Dermis blood vessel endothelial cell (primary cell): Measurements from ENCODE around the gene FAM219B. TPM values are rescaled to one million over a fixed set of nuclear protein-coding genes. Genes with fewer than 3 reads are reported as not detected.
"Not testable (repeated sequence)": the region's sequence is repeated elsewhere in the genome, so short reads cannot be mapped to it uniquely, and the experiment has no call there.

ENCODE experiments used
- DNase-seq: peaks from one replicate; pipeline ENCODE4 v3.0.0; 2010
- total RNA-seq: library from RNA; depleted of rRNA; stranded (reverse); fragments of >200 nt; gene quantifications from 2 replicates; pipeline ENCODE4 v1.2.3, GENCODE V29; 2014

Gene FAM219B
- total RNA-seq, 1 donor from 2014 or later: 57.0 TPM

DNA sequence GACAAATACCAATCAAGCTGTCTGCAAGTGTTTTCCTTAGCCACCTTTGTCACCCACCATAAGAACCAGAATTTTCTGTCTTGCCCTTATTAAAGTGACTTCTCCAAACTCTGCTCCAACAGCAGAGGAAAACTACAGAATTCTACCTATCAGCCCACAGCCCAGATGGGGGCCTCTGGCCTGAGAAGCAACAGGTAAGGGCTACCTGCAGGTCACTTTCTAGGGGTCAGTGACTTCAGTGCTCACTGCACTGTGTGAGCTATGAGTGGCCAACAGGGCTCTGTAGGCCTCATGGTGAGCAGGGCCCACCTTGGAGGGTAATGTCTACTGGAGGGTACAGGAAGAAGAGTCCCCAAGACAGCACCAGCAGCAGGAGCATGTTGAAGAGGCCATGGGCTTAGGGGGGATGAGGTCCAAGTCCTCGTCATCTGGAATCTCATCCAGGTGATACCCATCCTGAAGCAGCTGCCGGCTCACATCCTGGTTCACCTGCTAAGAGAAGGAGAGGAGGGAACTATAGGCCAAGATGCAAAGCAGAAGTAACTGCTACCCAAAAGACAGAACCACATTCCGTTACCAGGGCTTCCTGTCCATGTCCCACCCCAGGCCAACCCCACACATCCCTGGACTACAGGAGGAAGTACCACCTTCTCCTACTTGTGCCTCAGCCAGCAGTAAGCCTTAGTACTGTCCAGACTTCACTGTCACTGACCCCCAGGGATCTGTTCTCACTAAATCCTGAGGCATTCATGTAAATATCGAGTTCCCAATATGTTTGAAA is 4.2 kb downstream of the FAM219B start:
- no peak for DNase-seq

DNA sequence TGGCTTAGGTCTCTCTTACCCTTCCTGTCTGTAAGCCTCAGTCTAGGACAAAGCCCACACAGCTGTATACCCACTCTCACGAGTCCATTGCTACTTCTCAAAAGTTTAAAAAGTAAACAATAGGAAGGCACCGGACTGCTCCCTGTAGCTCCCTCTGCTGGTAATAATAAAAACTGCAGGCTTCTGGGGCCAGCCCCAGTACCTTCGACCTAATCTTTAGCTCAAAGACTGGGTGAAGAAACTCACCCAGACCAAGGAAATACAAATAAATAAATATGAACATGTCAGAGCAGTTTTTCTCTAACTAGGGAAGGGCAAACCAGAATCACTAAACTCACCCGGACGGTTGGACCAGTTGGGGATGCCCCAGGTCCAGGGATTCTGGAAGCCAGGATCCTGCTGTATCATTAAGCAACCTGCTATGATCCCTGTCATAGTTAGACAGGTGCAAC is 5.0 kb downstream of the FAM219B start:
- peak; percentile 71 for DNase-seq

DNA sequence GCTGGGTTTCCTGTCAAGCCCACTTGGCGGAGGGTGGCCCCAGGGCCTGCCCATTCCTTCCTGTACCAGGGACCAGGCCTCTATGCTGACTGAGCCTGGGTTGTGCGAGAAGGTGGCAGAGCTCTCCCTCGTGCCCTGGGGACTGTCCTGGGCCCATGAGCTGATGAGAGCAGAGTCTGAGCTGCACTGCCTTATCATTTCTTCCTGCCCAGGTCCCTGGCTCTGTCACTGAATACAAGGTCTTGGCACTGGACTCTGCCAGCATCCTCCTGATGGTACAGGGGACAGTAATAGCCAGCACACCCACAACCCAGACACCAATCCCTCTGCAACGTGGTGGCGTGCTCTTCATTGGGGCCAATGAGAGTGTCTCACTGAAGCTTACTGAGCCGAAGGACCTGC is 9.3 kb downstream of the FAM219B start:
- DNase-seq: no peak

DNA sequence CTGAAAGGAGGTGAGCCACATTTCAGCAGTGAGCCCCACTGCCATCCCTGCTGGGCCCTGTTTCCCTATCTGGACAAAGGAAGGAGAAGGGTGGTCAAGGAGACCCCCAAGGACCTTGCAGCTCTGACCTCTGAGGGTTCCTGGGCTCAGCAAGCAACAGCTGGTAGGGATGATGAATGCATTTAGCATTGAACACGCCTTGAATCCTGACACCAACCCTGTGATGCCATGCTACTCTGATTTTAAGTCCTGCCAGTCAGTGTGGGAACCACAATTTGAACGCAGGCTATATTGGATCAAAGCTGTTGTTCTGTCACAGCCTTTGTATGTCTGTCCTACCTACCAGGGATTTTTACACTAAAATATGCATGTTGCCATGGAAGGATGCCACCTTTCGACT is 10.3 kb downstream of the FAM219B start:
- no peak for DNase-seq

DNA sequence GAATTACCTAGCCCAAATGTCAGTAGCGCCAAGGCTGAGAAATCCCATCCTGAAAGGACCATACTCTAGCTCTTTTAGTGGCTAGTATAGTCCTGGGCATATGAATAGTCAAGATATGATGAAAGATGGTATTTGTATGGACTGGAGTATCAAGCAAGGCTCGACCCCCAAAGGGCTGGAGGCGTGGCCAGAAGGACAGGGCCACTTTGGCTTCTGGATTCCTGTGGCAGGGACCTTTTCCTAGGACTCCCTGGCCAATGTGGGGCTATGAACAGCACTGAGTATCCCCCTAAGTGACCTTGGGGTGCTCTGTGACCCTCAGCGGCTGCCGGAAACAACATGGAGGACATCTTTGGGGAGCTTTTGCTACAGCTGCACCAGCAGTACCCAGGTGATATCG is 10.8 kb downstream of the FAM219B start:
- no peak for DNase-seq

DNA sequence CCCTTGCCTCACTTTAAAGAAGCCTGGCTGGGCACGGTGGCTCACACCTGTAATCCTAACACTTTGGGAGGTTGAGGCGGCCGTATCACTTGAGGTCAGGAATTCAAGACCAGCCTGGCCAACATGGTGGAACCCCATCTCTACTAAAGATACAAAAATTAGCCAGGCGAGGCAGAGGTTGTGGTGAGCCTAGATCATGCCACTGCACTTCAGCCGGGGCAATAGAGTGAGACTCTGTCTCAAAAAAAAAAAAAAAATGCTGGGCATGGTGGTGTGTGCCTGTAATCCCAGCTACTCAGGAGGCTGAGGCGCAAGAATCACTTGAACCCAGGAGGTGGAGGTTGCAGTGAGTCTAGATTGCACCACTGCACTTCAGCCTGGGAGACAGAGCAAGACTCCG is 12.3 kb downstream of the FAM219B start:
- not testable (repeated sequence) for DNase-seq

DNA sequence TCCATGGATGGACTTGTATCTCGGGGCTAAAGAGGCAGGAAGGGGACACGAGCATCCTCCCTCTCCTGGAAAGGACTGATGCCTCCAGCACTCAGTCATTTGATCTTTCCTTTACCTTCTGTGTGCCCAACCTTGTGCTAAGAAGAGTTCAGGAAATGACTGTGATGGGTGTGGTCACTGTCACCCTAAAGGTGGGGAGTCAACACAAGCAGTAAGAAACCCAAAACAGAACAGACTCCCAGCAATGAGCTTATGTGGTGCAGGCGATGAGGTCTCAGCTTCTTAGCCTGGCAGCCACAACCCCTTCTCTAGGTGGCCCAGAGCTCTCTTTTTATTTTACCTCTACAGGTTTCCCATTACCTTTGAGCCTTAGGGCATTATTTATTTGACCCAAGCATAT is 13.0 kb downstream of the FAM219B start:
- DNase-seq: no peak

DNA sequence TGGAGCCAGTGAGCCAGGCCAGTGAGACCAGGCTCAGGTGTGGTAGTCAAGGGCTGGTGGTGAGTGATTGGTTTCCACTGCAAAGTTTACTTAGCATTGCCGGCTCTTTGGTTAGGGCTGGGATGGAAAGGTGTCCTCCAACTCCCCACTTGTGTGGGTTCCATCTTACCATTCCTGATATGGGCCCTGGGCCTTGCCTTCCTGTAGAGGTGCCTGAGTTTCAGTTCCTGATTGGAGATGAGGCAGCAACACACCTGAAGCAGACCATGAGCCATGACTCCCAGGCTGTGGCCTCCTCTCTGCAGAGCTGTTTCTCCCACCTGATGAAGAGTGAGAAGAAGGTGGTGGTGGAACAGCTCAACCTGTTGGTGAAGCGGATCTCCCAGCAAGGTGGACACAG is 13.7 kb downstream of the FAM219B start:
- no peak for DNase-seq

DNA sequence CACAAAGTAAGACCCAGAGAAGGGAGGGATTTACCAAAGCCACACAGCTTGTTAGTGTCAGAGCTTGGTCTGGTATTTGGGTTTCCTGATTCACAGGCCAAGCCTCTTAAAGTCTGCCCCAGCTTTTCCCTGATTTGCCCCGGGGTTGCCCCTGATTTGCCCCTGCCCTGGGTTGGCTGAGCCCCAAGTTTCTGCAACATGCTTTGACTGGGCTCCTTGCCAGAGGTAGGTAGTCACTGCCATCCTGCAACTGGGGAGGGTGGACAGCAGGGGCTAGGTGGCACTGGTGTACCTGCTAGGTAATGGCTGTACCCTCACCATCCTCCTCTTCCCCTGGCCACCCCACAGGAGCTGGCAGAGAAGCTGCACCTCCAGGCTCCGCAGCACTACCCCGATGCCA is 14.3 kb downstream of the FAM219B start:
- DNase-seq: no peak

DNA sequence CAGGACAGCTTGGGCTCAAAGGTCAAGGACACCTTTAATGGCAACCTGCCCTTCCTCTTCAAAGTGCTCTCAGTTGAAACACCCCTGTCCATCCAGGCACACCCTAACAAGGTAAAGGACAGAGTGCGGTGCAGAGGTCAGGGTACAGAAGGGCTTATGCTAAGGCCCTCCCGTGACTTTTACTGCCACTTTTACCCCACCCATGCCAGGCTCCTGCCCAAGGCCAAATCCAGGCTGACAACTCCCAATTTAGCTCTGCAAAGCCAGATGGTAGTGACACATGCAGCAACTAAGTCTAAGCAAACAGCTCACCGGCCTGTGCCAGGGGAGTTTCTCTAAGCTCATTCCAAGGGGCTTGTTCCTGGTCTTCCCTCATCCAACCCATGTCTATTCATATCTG is 15.2 kb downstream of the FAM219B start:
- DNase-seq: no peak

DNA sequence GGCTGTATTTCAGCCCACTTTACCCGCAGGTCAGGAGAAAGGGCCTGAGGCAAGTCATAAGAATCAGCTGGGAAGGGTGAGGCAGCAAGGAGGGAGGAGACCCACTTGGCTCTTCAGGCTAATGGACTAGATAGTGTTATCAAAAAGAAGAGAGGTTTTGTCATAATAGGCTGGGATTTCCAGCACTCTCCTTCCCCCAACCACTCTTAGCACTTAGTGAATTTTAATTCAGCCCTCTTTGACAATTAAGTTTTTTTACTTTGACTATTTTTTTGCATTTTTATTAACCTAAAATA is 16.0 kb downstream of the FAM219B start:
- no peak for DNase-seq

DNA sequence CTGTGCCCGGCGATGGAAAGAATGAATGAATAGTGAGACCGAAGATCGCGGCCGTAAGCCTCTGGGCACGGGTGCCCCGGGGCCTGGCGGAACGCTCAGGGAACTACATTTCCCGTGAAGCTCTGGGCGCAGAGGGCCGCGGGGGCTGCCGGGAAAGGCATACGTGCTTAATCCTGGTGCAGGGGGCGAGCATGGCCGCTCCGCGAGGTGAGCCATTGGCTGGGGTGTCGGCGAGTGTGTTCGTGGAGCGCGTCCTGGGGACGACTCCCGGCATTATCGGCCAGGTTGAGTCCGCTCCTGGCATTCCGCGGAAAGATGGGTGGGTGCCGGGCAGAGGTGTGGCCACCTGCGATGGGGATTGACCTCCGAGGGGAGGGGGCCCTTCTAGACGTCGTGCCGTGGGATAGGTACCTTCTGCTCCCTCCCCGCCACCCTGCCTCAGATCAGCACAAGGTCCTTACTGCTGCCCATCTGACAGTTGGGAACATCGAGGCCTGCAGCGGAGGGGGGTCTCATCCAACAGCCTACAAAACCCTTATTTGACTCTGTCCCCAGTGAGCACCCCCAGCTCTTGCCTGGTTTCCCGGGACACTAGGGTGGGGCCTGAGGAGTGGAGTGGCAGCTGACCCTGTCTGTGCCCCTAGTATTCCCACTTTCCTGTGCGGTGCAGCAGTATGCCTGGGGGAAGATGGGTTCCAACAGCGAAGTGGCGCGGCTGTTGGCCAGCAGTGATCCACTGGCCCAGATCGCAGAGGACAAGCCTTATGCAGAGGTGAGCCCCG is 16.6 kb downstream of the FAM219B start, which contains the start of gene MPI:
Gene MPI (plus strand): TSS at position 160 of the 782 bp plus-strand sequence. CDS start 32 bp downstream, at position 192.
- DNase-seq: peak; percentile 84

DNA sequence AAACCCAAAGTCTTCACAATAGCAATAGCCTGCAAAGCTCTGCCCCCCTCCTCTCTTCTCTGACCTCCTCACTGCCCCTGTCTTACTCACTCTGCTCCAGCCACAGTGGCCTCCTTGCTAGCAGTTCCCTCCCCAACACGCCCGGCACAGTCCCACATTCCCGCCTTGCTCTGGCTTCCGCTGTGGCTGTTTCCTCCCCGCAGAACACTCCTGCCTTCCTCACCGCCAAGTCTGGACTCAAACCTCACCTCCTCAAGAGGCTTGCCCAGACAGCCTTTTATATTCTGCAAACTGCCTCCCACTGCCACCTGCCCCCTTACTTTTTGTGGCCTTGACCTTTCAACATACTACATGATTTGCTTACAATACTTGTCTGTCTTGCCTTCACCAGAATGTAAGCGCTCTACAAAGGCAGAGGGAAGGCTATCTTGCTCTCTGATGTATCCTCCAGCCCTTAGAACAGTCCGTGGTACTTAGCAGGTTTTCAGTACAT is 17.2 kb downstream of the FAM219B start:
- peak; percentile 33 for DNase-seq

DNA sequence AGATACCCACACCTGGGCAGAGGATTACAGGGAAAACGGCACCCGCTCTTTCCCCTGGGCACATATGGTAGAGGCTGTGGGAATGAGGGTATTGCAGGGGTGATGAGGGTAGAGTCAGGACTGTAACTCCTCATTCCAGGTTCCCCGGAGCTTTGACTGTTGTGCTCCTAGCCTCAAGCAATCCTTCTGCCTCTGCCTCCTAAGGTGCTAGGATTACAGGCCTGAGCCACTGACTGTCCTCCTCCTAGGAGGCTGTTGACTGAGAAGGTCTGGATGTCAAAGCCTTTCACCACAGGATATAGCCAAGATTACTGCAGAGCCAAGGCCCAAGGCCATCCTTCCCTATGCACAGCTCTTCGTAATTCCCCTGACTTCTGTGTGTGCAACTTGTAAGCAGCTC is 17.9 kb downstream of the FAM219B start:
- DNase-seq: no peak

DNA sequence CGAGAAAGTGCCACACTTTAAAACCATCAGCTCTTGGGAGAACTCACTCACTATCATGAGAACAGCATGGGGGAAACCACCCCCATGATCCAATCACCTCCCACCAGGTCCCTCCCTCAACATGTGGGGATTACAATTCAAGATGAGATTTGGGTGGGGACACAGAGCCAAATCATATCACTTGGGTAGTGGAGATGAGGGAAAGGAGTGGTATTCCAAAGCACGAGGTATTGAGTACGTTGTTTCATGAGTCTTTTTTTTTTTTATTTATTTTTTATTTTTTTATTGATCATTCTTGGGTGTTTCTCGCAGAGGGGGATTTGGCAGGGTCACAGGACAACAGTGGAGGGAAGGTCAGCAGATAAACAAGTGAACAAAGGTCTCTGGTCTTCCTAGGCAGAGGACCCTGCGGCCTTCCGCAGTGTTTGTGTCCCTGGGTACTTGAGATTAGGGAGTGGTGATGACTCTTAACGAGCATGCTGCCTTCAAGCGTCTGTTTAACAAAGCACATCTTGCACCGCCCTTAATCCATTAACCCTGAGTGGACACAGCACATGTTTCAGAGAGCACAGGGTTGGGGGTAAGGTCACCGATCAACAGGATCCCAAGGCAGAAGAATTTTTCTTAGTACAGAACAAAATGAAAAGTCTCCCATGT is 19.0 kb downstream of the FAM219B start:
- not testable (repeated sequence) for DNase-seq

DNA sequence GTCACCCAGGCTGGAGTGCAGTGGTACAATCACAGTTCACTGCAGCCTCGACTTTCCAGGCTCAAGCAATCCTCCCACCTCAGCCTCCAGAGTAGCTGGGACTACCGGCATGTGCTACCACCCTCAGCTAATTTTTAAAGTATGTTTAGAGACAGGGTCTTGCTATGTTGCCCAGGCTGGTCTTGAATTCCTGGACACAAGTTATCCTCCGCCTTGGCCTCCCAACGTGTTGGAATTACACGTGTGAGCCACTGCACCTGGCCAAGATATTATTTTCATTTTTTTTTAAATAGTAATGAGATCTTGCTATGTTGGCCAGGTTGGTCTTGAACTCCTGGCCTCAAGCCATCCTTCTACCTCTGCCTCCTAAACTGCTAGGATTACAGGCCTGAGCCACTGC is 21.2 kb downstream of the FAM219B start:
- no peak for DNase-seq

DNA sequence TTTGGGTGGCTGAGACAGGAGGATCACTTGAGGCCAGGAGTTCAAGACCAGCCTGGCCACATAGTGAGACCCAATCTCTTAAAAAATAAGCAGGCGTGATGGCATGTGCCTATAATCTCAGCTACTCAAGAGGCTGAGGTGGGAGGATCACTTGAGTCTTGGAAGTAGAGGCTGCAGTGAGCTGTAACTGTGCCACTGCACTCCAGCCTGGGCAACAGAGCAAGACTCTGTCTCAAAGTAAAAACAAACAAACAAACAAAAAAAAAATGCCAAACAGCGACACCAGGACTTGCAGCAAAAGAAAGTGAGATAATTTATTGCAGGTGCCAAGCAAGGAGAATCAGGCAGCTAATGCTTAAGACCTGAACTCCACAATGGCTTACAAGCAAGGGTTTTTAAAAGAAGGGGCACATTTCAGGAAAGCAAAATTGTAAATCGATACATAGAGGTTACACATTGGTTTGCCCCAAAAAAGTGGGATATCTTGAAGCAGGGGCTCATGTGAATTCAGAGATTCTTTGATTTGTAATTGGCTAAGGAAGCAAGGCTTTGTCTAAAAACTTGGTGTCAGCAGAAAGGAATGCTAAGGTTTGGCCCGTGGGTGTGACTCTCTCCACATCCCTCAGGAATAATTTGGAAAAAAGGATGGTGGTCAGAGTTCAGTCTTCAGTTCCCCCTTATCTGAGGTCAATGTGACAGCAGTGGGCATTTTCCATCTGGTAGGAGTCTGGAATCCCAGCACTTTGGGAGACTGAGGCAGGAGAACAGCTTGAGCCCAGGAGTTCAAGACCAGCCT is 22.0 kb downstream of the FAM219B start:
- no peak for DNase-seq

DNA sequence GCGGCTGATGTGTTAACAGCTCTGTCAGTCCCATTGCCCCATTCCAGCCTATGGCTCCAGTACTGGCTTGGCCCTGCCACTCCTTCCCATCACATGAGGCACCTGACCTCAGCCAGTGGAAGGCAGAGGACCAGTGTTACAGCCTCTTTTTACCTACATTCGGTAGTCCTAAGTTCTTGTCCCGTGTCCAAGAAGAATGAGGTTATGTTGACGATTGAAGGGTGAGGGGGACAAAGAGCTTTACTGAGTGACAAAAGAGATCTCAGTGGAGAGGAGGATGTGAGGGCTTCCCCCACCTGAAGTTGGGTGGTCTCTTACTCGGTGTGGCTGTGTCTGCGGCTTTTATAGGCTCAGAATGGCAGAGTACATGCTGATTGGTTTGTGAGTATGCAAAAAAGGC is 24.1 kb downstream of the FAM219B start:
- no peak for DNase-seq

DNA sequence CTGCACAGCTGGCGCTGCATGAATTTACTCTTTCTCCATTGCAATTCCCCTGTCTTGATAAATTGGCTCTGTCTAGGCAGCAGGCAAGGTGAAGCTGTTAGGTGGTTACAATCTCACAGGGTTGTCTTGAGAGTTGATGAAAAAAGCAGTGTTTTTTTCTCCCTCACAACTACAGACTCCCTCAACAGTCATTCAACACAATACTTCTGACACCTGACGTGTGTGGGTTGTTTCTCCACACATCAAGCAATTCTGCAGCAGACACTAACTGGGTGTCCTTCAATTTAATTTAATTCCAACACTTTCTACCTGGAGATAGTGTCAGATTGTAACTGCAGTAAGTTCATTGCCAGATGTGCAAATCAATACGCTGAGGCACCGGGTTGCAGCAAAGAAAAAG is 28.4 kb downstream of the FAM219B start:
- DNase-seq: no peak

DNA sequence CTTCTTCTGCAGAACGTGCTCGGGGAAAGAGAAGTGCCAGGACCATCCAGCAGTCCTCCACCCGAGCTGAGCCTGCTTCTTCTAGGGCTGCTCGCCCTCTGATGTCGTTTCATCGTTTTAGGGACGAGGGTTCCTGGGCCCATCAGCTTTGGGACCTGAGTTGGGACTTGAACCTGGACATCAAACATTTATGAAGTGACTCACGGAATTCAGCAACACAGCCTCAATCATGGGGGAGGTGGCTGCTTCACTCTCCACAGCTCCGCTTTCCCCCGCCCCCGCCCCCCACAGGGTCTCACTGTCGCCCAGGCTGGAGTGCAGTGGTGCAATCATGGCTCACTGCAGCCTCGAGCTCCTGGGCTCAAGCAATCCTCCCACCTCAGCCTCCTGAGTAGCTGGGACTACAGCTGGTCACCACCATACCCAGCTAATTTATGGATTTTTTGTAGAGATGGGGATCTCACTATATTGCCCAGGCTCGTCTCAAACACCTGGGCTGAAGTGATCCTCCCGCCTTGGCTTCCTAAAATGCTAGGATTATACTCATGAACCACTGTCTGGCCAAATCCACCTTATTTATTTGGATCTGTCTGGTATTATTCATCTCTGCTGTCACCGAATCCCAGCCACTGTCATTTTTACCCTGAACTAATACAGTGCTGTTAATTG is 32.8 kb downstream of the FAM219B start:
- no peak for DNase-seq

DNA sequence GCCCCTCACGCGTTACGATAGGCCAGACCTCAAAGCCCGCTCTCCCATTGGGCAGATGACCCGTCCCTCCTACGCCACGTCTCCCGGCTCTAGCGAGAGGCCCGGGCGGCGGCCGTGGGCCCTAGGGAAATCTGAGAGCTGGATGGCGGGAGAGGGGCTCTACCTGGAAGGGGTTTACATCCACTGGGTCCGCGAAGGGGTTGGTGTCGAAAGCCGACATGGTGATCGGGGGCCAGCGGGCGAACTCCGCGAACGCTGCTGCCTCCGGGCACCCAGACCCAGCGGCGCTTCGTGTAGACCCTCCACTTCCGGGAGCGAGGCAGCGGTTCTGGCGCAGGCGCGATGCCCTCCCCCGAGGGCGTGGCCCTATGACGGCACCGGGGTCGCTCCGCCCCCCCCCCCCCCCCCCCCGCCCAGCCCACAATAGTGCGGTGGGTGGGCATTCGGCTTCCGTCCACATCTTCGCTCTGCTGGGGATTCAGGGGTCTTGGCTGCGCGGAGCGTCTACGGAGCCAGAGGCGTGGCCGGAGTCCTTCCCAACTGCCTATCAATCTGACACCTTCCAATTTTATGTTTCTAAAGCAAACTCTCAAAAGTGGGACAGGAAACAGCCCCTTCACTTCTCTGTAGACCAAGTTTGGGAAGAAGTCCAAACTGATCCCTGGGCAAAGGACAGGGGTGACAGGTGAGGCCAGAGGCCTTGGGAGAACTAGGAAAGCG is 33.5 kb downstream of the FAM219B start, which contains the start of gene SCAMP2:
Gene SCAMP2 (minus strand): TSS at position 330 of the 720 bp plus-strand sequence. CDS start 110 bp downstream, at position 220.
- DNase-seq: peak; percentile 97
